ENCODE measurements around the gene MFSD2B. TPM values are rescaled to one million over a fixed set of nuclear protein-coding genes. Genes with fewer than 3 reads are reported as not detected.

Gene MFSD2B
- total and polyA plus RNA-seq, 2 experiments from 2014 or later: 0.25 TPM; not detected in 1

- no peak overlapping the region for H3K4me3 ChIP-seq
- H3K4me2 ChIP-seq: no peak overlapping the region
- no peaks in the 10 kb centered on the region for H4K20me1 ChIP-seq (ENCODE audit: insufficient read depth, poor library complexity, severe bottlenecking)
- H3K27ac ChIP-seq: no peak overlapping the region
- H3K9me3 ChIP-seq (ENCODE audit: low read depth): no peaks in the 10 kb centered on the region
- WGBS (ENCODE audit: low lambda C conversion rate, missing lambda C conversion rate): 97% methylated on average over 4 of the region's 4 CpGs
- DNase-seq (ENCODE audit: low spot score): no peak
- H3K27me3 ChIP-seq: no peaks in the 10 kb centered on the region
- H3K36me3 ChIP-seq (replicated peaks; ENCODE audit: insufficient read depth, low read depth): no peaks in the 10 kb centered on the region
- no peaks in the 10 kb centered on the region for H3K79me2 ChIP-seq
- no peaks in the 10 kb centered on the region for H3K4me1 ChIP-seq (ENCODE audit: insufficient read depth)
- no peaks in the 10 kb centered on the region for H3K9me2 ChIP-seq (replicated peaks; ENCODE audit: insufficient read depth)
- H2AFZ ChIP-seq: no peak overlapping the region
- TF ChIP-seq EZH2 (IDR thresholded peaks at IDR 0.05; ENCODE audit: borderline replicate concordance): no peak
Measured at GRCh38 chr2:24058564-24059271, 48.8 kb downstream of the MFSD2B start.

- Histone ChIP-seq H3K9me2 (replicated peaks; ENCODE audit: insufficient read depth) (no peaks in the 10 kb centered on the region), H3K9me3 (ENCODE audit: low read depth) (no peaks in the 10 kb centered on the region), H3K4me2 (no peak overlapping the region), H2AFZ (no peak overlapping the region), H3K4me3 (no peak overlapping the region), H3K36me3 (replicated peaks; ENCODE audit: insufficient read depth, low read depth) (no peaks in the 10 kb centered on the region), H3K4me1 (ENCODE audit: insufficient read depth) (no peaks in the 10 kb centered on the region), H3K79me2 (no peaks in the 10 kb centered on the region), H3K27ac (no peak overlapping the region), H3K27me3 (no peaks in the 10 kb centered on the region), H4K20me1 (ENCODE audit: insufficient read depth, poor library complexity, severe bottlenecking) (peaks cover 4% of the 10 kb centered on the region)
- 95% methylated on average over 2 of the region's 2 CpGs for WGBS (ENCODE audit: low lambda C conversion rate, missing lambda C conversion rate)
- TF ChIP-seq CTCF (IDR thresholded peaks at IDR 0.05; ENCODE audit: poor library complexity) (no peak), EZH2 (IDR thresholded peaks at IDR 0.05; ENCODE audit: borderline replicate concordance) (no peak), EZH2phosphoT487 (IDR thresholded peaks at IDR 0.05; ENCODE audit: low read depth, severe bottlenecking, unreplicated experiment) (no peak)
- DNase-seq (ENCODE audit: low spot score): no peak
Measured at GRCh38 chr2:24065341-24065740, 55.5 kb downstream of the MFSD2B start.

GRCh38 chr2:24072259-24072658 lies 62.4 kb downstream of the MFSD2B start:
- H4K20me1 ChIP-seq (ENCODE audit: insufficient read depth, poor library complexity, severe bottlenecking): peaks cover 4% of the 10 kb centered on the region
- peaks cover 51% of the 10 kb centered on the region for H3K79me2 ChIP-seq
- no peak overlapping the region for H3K4me2 ChIP-seq
- no peaks in the 10 kb centered on the region for H3K27me3 ChIP-seq
- H3K9me2 ChIP-seq (replicated peaks; ENCODE audit: insufficient read depth): no peaks in the 10 kb centered on the region
- no peaks in the 10 kb centered on the region for H3K9me3 ChIP-seq (ENCODE audit: low read depth)
- H3K4me1 ChIP-seq (ENCODE audit: insufficient read depth): peaks cover 5% of the 10 kb centered on the region
- TF ChIP-seq CTCF (IDR thresholded peaks at IDR 0.05; ENCODE audit: poor library complexity): no peak
- no peak for TF ChIP-seq EZH2phosphoT487 (IDR thresholded peaks at IDR 0.05; ENCODE audit: low read depth, severe bottlenecking, unreplicated experiment)
- TF ChIP-seq EZH2 (IDR thresholded peaks at IDR 0.05; ENCODE audit: borderline replicate concordance): no peak
- WGBS (ENCODE audit: low lambda C conversion rate, missing lambda C conversion rate): 96% methylated on average over 4 of the region's 4 CpGs
- H3K36me3 ChIP-seq (replicated peaks; ENCODE audit: insufficient read depth, low read depth): no peaks in the 10 kb centered on the region
- H2AFZ ChIP-seq: no peak overlapping the region
- H3K27ac ChIP-seq: no peak overlapping the region
- no peak overlapping the region for H3K4me3 ChIP-seq
- no peak for DNase-seq (ENCODE audit: low spot score)

- Histone ChIP-seq H3K9me3 (ENCODE audit: low read depth) (no peaks in the 10 kb centered on the region), H3K9me2 (replicated peaks; ENCODE audit: insufficient read depth) (no peaks in the 10 kb centered on the region), H3K4me1 (ENCODE audit: insufficient read depth) (peaks cover 14% of the 10 kb centered on the region), H3K4me3 (no peak overlapping the region), H4K20me1 (ENCODE audit: insufficient read depth, poor library complexity, severe bottlenecking) (peaks cover 4% of the 10 kb centered on the region), H3K4me2 (no peak overlapping the region), H3K27me3 (no peaks in the 10 kb centered on the region), H2AFZ (no peak overlapping the region), H3K36me3 (replicated peaks; ENCODE audit: insufficient read depth, low read depth) (no peaks in the 10 kb centered on the region), H3K27ac (no peak overlapping the region), H3K79me2 (peaks cover 51% of the 10 kb centered on the region)
- TF ChIP-seq EZH2 (IDR thresholded peaks at IDR 0.05; ENCODE audit: borderline replicate concordance): no peak
- TF ChIP-seq EZH2phosphoT487 (IDR thresholded peaks at IDR 0.05; ENCODE audit: low read depth, severe bottlenecking, unreplicated experiment): no peak
- no peak for TF ChIP-seq CTCF (IDR thresholded peaks at IDR 0.05; ENCODE audit: poor library complexity)
- no peak for DNase-seq (ENCODE audit: low spot score)
- 98% methylated on average over 6 of the region's 6 CpGs for WGBS (ENCODE audit: low lambda C conversion rate, missing lambda C conversion rate)
Measured at GRCh38 chr2:24073816-24074215, 63.9 kb downstream of the MFSD2B start.
